GM19240 (cell line): ENCODE data around the gene ART5.
"Not testable (repeated sequence)": the region's sequence is repeated elsewhere in the genome, so short reads cannot be mapped to it uniquely, and the experiment has no call there.

ENCODE experiments used
- DNase-seq: peaks from one replicate; pipeline ENCODE4 v3.0.0; 2011; ENCODE audit warnings: low spot score; ENCODE audit not compliant: insufficient read length

Gene ART5

DNA sequence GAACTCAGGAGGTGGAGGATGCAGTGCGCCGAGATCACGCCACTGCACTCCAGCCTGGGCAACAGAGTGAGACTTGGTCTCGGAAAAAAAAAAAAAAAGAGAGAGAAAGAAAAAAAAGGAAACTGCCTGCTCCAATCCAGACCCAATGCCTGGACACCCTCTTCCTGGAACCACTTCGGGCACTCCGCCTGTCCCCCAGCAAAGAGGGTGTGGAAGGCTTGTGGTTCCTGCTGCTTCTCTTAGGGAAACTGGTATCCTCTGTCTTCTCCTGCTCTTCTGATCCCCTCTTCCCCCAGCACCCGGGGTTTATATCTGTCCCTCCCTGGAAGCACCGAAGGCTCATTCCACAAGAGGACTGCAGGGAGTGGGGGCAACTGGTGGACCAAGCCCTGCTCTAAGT is 16.5 kb upstream of the ART5 start:
- no peak for DNase-seq

DNA sequence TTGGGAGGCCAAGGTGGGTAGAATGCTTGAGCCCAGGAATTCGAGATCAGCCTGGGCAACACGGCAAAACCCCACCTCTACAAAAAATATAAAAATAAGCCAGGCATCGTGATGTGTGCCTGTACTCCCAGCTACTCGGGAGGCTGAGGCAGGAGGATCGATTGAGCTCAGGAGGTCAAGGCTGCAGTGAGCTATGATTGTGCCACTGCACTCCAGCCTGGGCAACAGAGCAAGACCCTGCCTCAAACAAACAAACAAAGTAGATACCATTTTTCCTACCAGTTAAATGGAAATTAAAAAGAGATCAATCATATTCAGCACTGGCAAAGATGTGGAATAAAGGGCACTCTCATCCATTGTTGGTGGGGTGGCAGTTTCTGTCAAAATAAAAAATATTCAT is 15.5 kb upstream of the ART5 start:
- not testable (repeated sequence) for DNase-seq

DNA sequence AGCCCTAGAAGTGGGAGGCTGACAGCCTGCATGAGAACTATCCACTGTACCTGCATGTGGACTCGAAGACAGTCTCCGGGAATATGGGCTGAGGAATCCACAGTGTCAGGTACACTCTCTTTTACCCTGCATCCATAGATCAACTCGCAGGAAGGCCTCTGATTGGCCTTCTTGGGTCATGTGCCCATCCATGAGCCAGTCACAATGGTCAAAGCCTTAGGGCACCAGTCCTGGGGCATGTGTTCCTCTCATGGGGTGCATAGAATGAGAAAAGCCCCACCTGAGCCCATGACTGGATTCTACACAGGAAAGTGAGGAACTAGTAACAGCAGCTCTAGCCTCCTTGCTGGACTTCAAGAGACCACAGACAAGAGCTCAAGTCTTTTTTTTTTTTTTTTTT is 13.8 kb upstream of the ART5 start:
- no peak for DNase-seq

DNA sequence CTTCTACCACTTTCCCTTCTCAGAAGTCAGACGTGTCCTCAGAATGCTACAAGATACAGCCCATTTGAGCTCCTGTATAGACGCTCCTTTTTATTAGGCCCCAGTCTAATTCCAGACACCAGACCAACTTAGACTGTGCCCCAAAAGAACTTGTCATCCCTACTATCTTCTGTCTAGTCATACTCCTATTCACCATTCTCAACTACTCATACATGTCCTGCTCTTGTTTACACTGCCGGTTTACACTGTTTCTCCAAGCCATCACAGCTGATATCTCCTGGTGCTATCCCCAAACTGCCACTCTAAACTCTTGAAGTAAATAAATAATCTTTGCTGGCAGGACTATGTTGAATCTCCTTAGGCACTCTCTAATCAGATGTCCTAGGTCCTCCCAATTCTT is 10.7 kb upstream of the ART5 start:
- not testable (repeated sequence) for DNase-seq

DNA sequence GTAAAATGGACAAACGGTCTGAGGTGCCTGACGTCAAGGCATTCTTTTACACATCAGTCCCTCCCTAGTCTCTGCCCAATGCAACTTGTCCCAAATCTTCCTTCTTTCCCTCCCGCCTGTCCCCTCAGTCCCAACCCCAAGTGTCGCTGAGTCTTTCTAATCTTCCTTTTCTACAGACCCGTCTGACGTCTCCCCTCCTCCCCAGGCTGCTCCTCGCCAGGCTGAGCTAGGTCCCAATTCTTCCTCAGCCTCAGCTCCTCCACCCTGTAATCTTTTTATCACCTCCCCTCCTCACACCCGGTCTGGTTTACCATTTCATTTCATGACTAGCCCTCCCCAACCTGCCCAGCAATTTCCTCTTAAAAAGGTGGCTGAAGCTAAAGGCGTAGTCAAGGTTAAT is 7.6 kb upstream of the ART5 start:
- not testable (repeated sequence) for DNase-seq

DNA sequence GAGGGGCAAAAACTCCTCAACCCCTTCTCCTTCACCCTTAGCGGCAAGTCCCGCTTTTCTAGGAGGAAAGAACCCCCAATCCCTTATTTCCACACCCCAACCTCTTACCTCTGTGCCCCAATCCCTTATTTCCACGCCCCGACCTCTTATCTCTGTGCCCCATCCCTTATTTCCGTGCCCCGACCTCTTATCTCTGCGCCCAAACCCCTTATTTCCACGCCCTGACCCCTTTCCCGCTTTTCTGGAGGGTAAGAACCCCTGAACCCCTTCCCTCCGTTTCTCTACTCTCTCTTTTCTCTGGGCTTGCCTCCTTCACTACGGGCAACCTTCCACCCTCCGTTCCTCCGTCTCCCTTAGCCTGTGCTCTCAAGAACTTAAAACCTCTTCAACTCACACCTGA is 7.1 kb upstream of the ART5 start:
- DNase-seq, result not testable (repeated sequence)

DNA sequence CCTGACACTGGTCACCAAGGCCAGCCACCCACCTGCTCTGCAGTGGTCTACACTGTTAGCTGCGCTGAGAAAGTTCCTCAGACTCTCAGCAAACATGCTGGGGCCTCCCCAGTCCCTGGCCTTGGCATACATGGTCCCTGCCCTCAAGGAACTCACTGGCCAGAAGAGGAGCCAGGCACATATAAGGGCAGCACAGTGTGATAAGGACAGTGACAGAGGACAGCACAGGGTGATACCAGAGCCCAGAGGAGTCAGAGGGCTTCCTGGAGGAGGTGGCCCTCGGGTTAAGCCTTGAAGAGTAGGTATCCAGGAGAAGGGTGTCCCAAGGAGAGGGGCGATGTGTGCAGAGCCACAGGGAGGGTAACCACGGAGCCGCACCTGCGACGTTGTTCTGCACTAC is 3.8 kb upstream of the ART5 start:
- no peak for DNase-seq

DNA sequence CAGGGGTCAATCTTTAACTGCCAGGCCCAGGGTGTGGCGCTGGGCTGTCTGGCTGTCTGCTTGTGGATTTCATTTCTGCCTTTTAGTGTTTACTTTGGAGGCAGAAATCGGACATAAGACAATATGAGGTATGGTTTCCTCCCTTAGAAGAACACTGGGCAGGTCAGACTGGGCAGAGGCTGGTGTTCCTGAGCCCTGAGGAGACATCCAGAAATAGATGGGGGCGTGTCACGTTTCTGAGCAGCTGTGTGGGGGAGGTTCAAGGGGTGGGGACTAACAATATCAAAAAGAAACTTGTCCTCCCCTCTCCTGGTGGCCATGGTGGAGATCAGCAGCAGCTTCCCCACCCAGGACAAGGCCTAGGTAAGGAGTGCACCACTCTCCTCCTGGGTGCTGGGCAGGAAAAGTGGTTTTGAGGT is 3.0 kb upstream of the ART5 start, which contains the start of gene ART1:
Gene ART1 (plus strand): TSS at position 312 of the 419 bp plus-strand sequence. CDS start 14,086 bp downstream, outside the sequence.
- no peak for DNase-seq

DNA sequence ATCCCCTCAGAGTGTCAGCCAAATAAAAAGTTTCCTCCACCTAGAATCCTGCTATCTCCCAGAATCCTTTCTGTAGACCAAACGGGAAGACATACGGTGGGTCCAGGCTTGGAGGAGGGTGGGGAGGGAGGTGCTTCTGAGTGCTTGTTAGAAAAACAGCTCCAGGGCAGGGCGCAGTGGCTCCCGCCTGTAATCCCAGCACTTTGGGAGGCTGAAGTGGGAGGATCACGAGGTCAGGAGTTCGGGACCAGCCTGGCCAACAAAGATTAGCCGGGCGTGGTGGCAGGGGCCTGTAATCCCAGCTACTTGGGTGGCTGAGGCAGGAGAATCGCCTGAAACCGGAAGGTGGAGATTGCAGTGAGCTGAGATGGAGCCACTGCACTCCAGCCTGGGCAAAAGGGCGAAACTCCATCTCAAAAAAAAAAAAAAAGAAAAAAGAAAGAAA is 1.3 kb upstream of the ART5 start:
- DNase-seq, result not testable (repeated sequence)

DNA sequence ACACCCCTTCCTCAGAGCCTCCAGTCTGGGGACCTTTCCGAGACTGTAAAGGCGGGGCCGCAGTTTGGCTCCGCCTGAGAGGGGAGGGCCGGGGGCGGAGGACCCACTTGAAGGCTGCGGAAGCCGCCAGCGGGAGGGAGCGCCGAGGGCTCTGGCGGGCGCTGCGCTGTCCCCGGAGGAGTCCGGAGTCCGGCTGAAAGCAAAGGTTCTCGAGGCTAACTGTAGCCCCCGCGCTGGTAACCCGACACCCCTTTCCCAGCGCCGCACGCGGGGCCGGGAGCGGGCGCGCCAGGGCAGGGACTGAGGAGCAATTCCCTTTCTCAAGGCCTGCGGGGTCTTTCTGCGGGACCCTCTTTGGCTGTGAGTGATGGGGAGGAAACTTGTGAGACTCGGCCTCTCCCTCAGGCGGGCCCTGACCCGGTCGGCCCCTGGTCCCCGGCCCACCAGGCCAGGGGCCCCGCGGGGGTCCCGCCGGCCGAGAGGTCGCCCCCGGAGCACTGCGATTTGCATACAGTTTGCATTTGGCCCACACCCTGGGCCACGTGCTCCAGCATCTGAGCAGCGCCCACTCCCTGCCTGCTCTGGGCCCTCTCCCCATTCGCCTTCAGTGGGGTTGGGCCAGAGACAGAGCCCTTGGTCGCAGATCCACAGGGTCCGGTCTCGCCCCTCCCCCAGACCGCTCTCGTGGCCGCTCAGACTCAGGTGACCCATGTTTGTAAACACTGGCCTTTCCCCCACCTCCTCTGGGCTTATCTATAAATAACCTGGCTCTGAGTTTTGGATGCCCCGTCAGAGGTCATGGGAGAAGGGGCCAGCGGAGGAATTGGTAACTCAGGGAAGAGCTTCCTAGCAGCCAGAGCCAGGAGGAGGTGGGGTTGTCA is 519 bp upstream of the ART5 start:
- no peak for DNase-seq

DNA sequence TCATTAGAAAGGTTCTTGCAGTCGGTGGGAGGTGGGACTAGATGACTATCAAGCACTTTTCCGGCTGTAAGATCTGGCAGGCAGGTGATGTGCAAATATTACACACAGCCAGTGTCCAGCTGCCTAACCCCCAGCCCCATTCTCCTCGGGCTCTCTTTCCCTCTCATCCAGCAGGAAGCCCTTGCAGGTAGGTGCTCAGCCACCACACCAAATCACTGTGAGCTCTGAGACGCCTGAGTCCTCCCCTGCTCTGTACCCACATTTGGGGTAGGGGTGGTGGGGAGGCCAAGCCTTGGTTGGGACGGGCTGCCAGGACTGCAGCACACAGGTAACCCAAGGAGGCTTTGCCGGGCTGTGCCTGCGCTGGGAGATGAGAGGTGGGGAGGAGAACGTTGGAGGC is 601 bp downstream of the ART5 start:
- DNase-seq, result no peak

DNA sequence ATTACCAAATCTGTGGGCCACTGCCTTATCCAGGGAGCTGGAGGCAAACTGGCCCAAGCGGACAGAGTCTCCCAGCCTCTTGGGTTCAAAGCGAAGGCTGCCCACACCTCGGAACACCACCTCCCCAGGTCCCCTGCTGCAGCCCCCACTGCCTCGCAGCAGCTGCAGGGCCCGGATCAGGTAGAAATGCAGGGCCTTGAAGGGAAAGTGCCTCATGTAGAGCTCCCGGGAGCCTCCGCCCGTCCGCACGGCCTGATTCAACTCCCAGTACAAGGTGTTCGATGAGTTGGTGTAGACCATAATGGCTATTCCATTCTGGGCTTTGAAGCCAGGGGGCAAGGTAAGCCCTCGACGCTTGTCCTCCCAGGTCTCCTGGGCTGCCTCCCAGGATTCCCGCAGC is 2.0 kb downstream of the ART5 start:
- DNase-seq, result no peak

DNA sequence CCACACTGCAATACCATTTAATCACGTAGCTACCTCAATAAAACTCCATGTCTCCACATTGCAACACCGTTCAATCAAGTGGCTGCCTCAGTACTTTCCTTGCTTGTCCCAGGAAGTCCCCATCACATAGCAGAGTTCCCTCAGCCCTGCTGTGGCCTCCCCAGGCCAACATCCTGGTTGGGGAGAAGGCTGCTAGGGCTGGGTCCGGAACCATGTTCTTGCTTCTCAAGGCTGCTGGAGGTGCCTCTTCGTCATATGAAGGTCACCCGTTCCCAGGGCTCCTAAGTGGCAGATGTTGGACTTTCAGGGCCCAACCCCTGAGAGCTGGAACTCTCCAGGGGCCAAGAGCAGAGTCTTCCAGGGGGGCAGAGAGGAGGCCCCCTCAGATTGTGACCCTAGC is 3.3 kb downstream of the ART5 start:
- DNase-seq, result no peak

DNA sequence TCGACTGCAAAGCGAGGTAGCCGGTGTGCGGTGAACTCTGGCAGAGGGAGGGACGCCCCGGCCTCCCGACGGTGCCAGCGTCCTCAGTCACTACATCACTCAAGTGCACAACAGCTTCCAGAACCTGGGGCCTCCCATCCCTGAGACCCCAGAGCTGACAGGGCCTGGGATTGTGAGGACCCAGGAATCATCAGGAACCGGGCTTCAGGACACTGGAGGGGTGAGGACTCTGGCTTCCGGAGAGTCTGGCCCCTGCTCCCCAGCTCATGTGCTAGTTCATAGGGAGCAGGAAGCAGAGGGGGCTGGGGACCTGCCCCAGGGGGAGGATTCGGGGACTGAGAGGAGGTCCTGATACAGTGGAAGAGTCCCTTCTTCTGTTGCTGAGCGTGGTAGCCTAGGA is 4.6 kb downstream of the ART5 start:
- no peak for DNase-seq

DNA sequence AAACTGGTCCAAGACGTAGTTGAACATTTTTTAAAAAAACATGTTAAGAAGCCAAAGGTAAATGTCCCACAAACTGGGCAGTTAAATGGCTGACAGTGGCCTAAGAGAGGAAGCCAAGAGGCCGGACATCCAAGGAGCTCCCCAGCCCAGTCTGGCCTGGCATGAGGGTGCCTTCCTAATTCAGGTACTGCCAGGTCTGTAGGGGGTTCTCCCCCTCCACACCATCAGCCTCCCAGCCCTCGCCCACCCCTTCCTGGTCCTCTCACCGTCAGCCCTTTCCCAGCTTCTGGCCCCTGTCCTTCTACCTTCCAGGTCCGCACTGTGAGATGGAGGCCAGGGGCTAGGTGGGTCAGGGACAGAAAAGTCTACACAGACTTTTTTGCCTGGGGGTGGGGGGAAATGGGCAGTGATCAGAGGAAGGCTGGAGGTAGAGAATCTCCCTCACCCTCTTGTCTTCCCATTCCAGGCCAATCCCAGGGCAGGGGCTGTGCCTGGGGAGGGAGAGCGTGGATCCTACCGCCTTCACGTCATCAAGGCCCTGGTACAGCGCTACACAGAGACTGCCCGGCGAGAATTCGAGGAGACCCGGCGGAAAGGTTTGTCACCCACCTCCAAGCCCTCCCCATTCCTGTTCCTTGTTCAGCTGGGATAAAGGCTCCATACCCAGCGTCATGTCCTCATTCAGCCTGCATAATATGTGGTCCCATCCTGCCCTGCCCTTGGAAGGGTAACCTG is 6.0 kb downstream of the ART5 start:
- no peak for DNase-seq

DNA sequence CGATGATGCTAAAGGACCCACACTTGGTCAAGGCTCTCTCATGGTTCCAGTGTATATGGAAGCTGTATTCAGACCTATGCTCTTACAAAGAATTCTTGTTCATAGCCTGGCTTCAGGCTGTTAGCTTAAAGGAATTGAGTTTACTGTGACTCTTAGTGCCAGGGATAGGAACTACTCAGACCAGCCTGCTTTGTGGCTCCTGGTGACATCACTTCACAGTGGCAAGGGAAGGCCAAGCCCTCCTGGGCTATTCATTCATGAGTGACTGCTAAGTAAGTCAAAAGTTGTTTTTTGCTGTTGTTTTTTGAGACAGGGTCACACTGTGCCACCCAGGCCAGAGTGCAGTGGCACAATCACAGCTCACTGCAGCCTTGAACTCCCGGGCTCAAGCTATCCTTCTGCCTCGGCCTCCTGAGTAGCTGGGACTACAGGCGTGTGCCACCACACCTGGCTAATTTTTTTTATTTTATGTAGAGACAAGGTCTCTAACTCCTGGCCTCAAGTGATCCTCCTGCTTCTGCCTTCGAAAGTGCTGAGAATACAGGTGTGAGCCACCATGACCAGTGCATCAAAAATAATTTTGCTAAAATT is 9.6 kb downstream of the ART5 start:
- DNase-seq, result no peak

DNA sequence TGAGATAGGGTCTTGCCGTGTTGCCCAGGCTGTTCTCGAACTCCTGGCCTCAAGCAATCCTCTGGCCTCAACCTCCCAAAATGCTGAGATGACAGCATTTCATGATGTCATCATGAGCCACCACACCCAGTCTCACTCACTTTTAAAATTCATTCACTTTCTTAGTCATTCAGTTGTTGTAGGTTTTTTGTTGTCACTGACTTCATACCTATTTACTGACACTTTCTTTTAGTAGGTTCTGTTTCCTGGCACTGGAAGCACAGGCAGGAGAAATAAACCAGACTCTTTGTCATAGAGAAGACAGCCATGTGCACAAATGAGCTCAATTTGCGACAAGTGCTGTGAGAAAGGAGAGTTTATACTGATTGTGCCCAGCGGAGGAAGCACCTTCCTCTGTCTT is 10.5 kb downstream of the ART5 start:
- no peak for DNase-seq

DNA sequence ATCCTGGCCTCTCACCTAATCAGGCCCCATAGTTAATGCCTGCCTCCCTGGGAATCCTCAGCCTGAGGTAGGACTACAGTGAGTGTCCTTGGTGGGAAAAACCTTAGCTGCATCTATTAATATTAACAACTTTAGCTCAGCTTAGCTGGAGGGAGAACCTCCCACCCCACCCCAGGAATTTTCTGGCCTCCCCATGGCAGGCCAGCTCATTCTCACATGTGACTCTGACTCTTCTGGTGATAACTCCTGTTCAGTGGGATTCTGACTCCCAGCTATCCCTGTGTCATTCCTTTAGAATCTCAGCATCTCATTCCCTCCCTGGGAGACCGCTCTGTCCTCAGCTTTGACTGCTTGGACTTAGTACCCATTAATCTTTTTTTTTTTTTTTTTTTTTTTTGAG is 14.5 kb downstream of the ART5 start:
- DNase-seq, result no peak

DNA sequence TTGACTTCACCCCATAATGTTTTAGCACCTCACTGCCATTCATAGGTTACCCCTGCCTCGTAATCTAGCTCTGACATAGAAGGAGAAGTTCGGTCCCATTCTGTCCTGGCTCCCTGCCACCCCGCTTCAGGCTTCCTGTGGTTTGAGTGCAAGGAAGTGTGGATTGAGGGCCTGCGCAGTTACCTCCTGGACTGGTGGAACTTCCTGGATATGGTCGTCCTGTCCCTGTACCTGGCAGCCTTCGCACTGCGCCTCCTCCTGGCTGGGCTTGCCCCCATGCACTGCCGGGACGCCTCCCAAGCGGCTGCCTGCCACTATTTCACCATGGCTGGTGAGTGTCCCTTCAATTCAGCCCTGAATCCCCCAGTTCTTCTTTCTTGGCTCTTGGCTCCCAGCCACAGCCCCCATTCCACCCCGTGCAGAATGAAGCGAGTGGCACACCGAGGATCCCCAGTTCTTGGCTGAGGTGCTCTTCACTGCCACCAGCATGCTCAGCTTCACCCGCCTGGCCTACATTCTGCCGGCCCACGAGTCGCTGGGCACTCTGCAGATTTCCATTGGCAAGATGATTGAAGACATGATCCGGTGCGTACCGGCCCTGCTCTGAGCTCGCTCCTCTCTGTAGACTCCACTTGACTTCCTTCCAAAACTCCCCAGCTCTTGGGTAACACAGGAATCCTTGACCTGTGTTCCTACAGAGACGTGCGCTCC is 15.4 kb downstream of the ART5 start:
- no peak for DNase-seq

DNA sequence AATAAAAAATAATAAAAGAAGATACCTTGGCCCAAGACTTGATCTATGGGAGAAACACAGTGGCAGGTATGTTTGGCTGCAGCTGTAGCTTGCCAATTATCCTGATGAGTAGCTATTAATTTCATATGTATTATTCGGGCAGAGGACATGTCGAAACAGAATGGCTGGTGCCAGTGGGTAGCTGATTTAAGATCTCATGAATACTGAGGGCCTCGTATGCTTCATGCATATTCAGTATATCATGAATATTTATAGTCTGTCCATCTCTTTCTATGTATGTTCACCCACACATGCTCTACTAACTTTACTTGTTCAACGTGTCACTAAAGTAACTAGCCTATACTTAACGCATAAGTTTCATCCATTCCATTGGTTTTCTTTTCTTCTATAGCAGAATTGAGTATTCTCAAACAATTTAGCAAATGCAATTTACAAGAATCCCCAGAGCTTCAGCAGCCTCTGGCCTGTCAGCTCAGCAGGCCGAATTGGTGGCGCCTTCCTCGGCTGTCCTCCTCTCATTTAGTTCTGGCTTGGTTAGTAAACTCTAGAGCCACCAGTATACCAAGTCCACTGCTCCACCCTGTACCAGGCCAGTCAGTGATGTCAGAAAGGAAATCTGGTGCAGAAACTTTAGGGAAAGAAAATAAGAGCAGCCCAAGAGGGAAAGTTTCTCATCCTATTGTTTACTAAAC is 17.9 kb downstream of the ART5 start:
- no peak for DNase-seq

DNA sequence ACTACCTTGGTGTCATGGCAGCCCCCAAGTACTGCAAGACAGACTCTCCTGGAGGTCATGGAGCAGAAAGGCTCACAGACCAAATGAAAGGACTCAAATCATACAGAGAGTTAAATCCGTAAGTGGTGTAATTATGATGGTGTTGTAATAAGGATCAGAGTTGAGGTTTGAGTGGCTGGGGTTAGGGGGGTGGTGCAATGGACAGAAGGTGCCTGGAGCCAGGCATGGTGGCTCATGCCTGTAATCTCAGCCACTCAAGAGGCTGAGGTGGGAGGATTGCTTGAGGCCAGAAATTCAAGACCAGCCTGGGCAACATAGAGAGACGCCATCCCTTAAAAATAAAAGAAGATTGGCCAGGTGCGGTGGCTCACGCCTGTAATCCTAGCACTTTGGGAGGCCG is 18.7 kb downstream of the ART5 start:
- DNase-seq, result no peak
